HEK293T (cell line): ENCODE data around the gene CALD1.

Source experiments
- CTCF ChIA-PET: fragments of 350-600 bp; formaldehyde crosslinking; extraction: SDS; loops from one replicate; lab custom pipeline; 2021; ENCODE audit warnings: antibody characterized with exemption, inconsistent platforms; lab: Yijun Ruan, JAX
- POLR2A ChIA-PET: fragments of 350-600 bp; formaldehyde crosslinking; extraction: SDS; loops from one replicate; lab custom pipeline; 2020; ENCODE audit warnings: antibody characterized with exemption, inconsistent platforms; lab: Yijun Ruan, JAX
- DNase-seq: peaks from one replicate; pipeline ENCODE4 v3.0.0; 2012; ENCODE audit warnings: mixed read lengths; ENCODE audit errors: extremely low spot score
- ARNT ChIP-seq: fragments of 450-650 bp; IDR thresholded peaks from 2 replicates; pipeline ENCODE4 v1.6.1; 2017; ENCODE audit warnings: mild to moderate bottlenecking
- BHLHE40 ChIP-seq: fragments of 450-650 bp; IDR thresholded peaks from 2 replicates; pipeline ENCODE4 v1.6.1; 2016; ENCODE audit warnings: mild to moderate bottlenecking, moderate library complexity, borderline replicate concordance
- CTBP1 ChIP-seq: fragments of 450-650 bp; IDR thresholded peaks from 2 replicates; pipeline ENCODE4 v1.6.1; 2016; ENCODE audit warnings: borderline replicate concordance
- ELF4 ChIP-seq: fragments of 450-650 bp; IDR thresholded peaks from 2 replicates; pipeline ENCODE4 v1.6.1; 2017; ENCODE audit warnings: antibody characterized with exemption
- FOXA1 ChIP-seq: fragments of 450-650 bp; IDR thresholded peaks from 2 replicates; pipeline ENCODE4 v1.6.1; 2016; ENCODE audit warnings: mild to moderate bottlenecking
- FOXK2 ChIP-seq: fragments of 450-650 bp; IDR thresholded peaks from 2 replicates; pipeline ENCODE4 v1.6.1; 2016; ENCODE audit warnings: mild to moderate bottlenecking
- FOXM1 ChIP-seq: fragments of 450-650 bp; IDR thresholded peaks from 2 replicates; pipeline ENCODE4 v1.6.1; 2017; ENCODE audit warnings: mild to moderate bottlenecking, borderline replicate concordance
- HDGF ChIP-seq: fragments of 450-650 bp; IDR thresholded peaks from 2 replicates; pipeline ENCODE4 v1.6.1; 2017; ENCODE audit warnings: antibody characterized with exemption, borderline replicate concordance
- L3MBTL2 ChIP-seq: fragments of 450-650 bp; conservative IDR thresholded peaks from 2 replicates; pipeline ENCODE4 v1.6.1; 2016; ENCODE audit warnings: mild to moderate bottlenecking
- LEF1 ChIP-seq: fragments of 450-650 bp; IDR thresholded peaks from 2 replicates; pipeline ENCODE4 v1.6.1; 2017; ENCODE audit warnings: mild to moderate bottlenecking, borderline replicate concordance
- NFRKB ChIP-seq: fragments of 450-650 bp; IDR thresholded peaks from 2 replicates; pipeline ENCODE4 v1.6.1; 2016; ENCODE audit warnings: mild to moderate bottlenecking, moderate library complexity
- PKNOX1 ChIP-seq: fragments of 450-650 bp; IDR thresholded peaks from 2 replicates; pipeline ENCODE4 v1.6.1; 2016
- SP1 ChIP-seq: fragments of 450-650 bp; IDR thresholded peaks from 2 replicates; pipeline ENCODE4 v1.6.1; 2017
- SUZ12 ChIP-seq: fragments of 450-650 bp; IDR thresholded peaks from 2 replicates; pipeline ENCODE4 v1.6.1; 2016; ENCODE audit warnings: mild to moderate bottlenecking
- TARDBP ChIP-seq: fragments of 450-650 bp; IDR thresholded peaks from 2 replicates; pipeline ENCODE4 v1.6.1; 2016
- ZNF384 ChIP-seq: fragments of 450-650 bp; IDR thresholded peaks from 2 replicates; pipeline ENCODE4 v1.6.1; 2016

The CALD1 gene

GRCh38 chr7:134992626-134993179 is 213.3 kb downstream of the CALD1 start:
- ChIA-PET POLR2A (interaction anchor here (1.3 kb wide), 1 partner anchor 178 kb away, joined by 3 read pairs; no protein-coding TSS in a partner anchor), CTCF (no interaction called here)
- TF ChIP-seq PKNOX1 (no peak), FOXM1 (no peak), BHLHE40 (no peak), L3MBTL2 (no peak), SUZ12 (no peak), ARNT (no peak)
- no peak for DNase-seq

DNA sequence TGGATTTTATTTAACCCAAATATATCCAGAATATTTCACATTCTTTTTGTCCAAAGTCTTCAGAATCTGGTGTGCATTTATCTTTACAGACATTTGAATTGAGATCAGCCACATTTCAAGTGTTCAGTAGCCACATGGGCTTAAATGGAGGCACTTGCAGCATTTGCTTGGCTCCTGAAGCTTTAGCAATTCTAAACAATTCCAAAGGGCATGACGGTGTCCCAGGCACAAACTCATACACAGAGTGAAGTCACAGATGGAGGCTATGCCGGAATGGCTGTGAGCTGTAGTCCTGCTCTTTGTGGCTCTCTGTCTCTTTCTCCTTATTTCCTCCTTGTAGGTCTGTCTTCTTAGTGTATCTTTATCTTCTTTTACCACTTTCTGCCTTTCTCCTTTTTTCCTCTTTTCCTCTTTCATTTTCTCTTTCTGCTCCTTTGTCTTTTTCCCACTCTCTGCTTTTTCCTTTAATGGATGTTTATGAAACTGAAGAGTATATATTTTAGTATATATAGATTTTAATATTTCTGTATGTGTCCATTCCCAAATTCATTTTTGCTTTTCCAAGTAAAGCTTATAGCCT is 214.5 kb downstream of the CALD1 start:
- CTCF ChIA-PET: no interaction called here
- POLR2A ChIA-PET: no interaction called here
- TF ChIP-seq PKNOX1: no peak
- no peak for DNase-seq

DNA sequence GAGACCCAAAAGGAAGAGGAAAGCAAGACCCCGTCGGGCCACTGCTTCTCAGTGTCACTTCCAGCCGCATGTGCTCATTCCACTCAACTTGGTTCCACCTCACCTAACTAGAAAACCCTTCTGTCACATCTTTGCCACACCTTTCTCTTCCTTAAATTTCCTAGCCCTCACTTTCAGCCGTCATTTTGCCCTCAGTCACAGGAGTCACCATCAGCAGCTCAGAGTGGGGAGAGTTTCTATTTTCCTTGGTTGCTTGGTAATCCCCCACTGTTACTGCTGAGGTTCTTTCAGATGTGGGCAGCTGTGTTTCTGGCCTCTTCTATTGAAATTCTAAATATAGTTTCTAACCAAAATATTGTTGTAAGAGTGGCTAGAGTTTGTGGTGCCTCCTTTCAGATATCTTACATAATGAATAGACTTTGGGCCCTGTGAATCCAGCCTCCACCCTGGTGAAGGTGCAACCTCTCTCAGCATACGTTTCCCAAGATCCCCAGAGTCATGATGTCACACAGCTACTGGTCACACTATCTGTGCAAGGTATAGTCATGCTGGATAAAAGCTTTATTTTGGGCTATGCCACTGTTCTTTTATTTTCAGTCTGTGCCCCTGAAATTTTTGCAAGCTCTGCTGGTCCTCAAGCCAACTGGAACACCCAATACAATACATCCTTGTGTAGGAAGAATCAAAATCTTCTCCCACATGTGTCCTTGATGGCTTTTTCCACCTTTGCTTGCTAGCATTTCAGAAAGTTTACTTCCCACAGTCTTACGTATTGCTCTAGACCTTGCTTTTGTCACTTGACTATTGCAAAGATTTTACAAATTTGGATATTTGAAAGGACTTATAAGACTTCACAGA is 216.0 kb downstream of the CALD1 start:
- TF ChIP-seq SP1 (no peak), ZNF384 (no peak), ARNT (no peak), SUZ12 (no peak)
- ChIA-PET POLR2A (interaction anchor here (1.6 kb wide), 1 partner anchor 9 kb away, joined by 9 read pairs; the partner anchor contains the start of gene AGBL3), CTCF (interaction anchor here (1.5 kb wide), 1 partner anchor 8 kb away, joined by 4 read pairs; no protein-coding TSS in a partner anchor)
- no peak for DNase-seq

DNA sequence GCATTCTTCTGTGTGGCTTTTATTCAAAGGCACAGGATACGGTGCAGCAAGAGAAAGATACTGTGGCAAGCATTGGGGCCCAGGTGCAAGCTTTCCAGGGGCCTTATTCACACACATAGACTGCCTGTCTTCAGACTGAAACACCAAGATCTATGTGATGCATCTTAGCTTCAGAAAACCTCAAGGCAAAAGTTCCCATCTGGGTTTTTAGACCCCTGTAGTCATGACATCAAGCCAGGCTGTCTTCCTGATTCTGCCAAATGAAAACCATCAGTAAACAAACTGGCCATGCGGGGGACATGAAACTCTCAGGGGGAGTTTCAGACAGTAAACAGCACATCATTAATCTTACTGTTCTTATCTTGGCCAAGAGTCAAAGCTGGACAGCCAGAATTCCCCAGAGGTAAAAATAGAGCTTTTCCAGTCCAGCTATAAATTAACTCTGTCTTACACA is 216.7 kb downstream of the CALD1 start:
- no peak for TF ChIP-seq CTBP1
- TF ChIP-seq ARNT: no peak
- TF ChIP-seq ZNF384: no peak
- no peak for TF ChIP-seq FOXM1
- no peak for TF ChIP-seq ELF4
- TF ChIP-seq NFRKB: no peak
- TF ChIP-seq TARDBP: no peak
- no peak for TF ChIP-seq L3MBTL2
- TF ChIP-seq LEF1: no peak
- TF ChIP-seq FOXA1: no peak
- ChIA-PET POLR2A (interaction anchor here (1.6 kb wide), 1 partner anchor 10 kb away, joined by 9 read pairs; the partner anchor contains the start of gene AGBL3), CTCF (interaction anchor here (1.5 kb wide), 1 partner anchor 9 kb away, joined by 4 read pairs; no protein-coding TSS in a partner anchor)
- no peak for DNase-seq

DNA sequence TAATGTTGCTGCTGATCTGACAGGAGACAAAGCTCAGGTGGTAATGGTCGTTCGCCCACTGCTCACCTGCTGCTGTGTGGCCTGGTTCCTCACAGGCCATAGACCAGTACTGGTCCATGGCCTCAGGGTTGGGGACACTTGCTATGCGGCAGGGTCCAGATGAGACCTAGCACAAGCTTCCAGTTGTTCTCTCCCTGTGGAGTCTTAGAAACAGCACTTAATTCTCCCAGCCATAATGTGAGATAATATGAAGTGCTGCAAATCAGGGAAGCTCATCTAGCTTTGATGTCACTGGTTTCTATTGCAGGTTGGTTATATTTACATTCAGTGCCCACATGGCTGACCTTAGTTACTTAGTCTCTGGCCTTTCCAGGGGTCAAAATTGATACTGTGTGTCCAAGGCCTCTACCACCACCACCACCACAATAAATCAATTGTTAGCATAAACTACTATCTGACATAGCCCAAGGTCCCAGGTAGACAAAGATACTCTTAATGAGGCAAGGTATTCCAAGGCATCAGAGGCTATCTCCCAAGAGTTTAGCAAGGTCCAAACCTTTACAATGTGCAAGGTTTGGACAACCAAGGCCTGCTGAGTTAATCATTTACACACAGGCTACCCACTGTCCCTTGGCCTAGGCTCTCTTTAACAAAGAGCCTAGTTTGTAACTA is 217.9 kb downstream of the CALD1 start:
- DNase-seq: no peak
- CTCF ChIA-PET: no interaction called here
- POLR2A ChIA-PET: no interaction called here
- TF ChIP-seq ARNT: no peak
- no peak for TF ChIP-seq NFRKB
- no peak for TF ChIP-seq ZNF384
- TF ChIP-seq BHLHE40: no peak

DNA sequence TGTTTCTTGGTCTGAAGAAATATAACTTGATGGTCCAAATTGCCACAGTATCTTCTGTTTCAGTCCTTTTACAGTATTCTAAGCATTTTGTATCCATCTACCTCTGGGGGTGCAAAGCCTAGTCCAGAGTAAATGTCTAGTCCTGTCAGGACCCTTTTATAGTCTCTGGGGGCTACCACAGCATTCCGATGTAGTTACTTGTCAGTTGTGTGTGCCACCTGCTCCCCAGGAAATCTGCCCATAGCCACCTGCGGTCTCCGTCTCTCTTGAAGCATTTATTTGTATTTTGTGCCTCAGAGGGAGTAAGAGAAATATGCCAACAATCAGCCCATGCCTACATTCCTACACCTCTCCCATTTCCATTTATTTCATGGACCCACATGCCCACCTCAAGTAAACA is 219.7 kb downstream of the CALD1 start:
- CTCF ChIA-PET: no interaction called here
- TF ChIP-seq BHLHE40 (no peak), HDGF (no peak), ARNT (no peak), L3MBTL2 (no peak), ELF4 (no peak), FOXA1 (no peak), FOXK2 (no peak), FOXM1 (no peak), PKNOX1 (no peak), SUZ12 (no peak), CTBP1 (no peak), TARDBP (no peak), ZNF384 (no peak), SP1 (no peak), NFRKB (no peak), LEF1 (no peak)
- no peak for DNase-seq
- POLR2A ChIA-PET: interaction anchor here (2.0 kb wide), 1 partner anchor 13 kb away, joined by 8 read pairs; the partner anchor contains the start of gene AGBL3
